Measurements from ENCODE around the gene PAK1.
A peak's percentile ranks its signal among the peaks of the same experiment; 100 is the strongest.

Gene PAK1

DNA sequence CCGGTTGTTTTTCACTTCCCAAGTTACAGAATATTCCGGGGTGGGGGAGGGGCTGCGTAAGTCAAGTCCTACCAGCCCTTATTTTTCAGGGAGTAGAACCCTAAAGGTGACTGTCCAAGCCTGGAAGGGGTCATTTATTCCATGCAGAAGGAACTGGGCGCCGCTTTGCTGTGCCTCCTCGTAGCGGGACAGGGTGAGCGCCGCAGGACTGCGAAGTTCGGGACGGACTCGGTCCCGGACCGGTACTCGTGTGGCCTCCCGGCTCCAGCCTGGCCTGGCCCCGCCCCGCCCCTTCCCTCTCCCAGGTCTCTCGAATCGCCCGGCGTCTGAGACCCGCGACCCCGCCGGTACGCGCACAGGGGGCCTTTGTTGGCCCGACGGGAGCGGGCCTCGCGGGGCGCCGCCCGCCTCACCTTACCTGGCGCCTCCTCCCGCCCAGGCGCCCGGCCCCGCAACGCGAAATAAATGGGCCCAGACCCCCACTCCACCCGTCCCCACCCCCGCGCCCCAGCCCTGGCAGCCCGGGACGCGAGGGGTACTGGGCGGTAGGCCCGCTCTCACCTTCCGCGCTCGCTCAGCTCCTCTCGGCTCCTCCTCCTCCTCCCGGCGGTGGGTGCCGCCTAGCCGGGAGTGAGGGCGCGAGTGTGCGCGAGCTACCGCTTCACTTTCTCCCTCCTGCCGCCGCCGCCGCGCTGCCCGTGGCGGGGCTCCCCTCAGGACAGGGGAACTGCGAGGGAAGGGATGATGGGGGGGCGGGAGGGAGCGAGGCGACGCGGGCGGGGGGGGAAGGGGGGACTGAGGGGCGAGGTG, 698 bp downstream of the PAK1 start:
- DNase-seq (ENCODE audit: low spot score), result peak; percentile 13

DNA sequence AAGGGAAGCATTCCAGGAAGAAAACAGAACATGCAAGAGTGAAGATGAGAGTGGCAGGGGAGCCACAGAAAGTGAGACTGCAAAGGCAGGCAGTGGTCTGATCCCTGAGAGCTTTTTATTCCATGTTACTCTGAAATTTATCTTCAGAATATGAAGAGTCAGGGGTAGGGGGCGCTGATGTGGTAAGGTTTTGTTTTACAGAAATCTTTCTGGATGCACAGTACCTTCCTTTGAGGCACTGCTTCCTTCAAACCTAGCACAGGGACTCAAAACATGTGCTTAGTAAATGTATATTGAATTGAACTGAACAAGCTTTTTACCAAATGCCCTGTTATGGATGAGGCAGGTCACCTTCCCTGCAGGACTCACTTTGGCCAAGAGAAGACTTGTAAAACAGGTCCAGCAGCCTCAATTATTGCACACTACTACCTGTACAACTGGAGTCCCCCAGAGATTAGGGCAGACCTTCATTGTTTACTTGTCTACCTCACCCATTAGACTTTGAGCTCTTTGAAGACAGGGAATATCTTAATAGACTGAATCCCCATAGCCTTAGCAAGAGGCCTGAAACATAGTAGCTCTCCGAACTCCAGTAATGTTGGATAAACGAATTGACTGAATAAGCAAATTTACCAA, 2.2 kb downstream of the PAK1 start:
- DNase-seq (ENCODE audit: low spot score), result no peak

DNA sequence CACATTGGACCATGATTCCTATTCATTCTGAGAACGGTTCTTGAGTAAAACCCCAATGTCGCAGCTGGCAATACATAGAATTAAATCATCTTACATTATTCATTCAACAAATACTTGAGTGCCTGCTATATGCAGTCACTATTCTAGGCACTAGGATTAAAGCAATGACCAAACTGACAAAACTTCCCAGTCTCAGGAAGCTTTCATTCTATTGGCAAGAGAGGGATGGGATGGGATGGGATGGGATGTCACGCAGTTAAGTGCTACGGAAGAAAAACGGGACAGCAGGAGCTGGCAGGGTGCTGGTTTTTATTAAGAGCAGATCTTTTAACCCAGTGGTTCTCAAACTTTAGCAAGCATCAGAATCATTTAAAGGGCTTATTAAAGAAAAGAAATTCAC, 2.9 kb downstream of the PAK1 start:
- no peak for DNase-seq (ENCODE audit: low spot score)

DNA sequence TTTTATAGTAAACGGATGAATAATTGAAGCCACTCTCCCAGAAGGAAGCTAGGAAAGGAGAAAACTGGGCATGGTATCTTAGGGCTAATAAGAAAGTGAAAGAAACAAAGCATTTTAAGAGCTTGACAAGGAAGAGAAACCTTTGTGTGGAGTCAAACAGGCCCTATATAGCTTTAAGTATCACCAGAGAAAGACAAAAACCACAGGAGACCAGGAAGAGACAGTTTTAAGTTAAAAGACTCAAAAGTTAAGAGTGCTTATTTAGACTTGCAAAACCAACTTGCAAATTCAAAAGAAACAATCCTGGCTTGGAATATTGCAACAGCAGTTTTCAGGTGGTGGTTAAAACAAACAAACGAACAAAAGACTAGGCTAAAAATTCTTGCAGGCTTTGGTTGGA, 3.4 kb downstream of the PAK1 start:
- no peak for DNase-seq (ENCODE audit: low spot score)

DNA sequence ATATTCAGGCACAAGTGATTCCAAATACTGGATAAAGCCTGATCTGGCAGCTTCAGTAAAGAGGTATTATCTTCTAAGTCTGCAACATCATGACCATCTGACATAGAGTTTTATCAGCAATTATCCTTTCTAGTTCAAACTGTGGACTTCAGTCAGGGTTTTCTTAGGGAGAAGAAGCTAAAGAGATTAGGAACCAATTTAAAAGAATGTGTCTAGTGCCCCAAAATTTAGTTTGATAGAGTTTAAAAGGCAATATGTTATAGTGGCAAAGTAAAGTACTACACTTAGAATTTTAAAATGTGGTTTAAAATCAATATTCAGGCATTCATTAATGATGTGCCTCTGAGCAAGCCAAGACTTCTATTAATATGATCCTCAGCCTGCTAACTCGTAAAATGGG, 5.4 kb downstream of the PAK1 start:
- no peak for DNase-seq (ENCODE audit: low spot score)

DNA sequence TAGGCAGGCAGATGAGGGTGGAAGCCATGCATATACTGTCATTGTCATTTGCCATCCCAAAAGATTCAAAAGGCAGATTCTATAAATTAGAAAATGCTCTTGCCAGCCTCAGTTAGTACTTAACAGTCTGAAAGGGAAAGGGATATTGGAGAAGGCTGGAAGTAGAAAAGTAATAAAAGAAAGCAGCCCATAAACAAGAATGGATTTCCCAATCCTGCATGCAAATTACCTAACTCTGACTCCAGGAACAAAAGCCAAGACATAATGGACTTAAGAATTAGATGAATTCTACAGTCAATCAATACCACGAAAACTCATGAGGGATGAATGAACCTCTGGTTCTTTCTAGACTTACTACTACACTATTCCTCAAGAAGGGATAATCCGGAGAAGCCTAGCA, 5.9 kb downstream of the PAK1 start:
- no peak for DNase-seq (ENCODE audit: low spot score)

DNA sequence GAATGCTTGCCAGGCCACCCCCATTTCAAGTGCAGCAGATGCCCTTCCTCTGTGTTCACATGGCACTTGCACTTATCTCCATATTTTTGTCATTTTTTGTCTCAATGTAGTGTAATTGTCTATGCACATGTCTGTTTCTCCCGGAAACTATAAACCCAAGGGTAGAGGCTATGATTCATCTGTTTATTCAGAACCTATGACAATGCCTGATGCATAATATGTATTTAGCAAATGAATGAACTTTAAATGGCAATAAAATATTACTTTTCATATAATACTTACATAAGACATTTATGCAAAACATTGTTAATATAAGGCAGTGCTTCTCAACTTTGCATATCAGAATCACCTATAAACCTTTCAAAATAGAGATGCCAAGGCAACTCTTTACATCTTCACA, 6.7 kb downstream of the PAK1 start:
- no peak for DNase-seq (ENCODE audit: low spot score)

DNA sequence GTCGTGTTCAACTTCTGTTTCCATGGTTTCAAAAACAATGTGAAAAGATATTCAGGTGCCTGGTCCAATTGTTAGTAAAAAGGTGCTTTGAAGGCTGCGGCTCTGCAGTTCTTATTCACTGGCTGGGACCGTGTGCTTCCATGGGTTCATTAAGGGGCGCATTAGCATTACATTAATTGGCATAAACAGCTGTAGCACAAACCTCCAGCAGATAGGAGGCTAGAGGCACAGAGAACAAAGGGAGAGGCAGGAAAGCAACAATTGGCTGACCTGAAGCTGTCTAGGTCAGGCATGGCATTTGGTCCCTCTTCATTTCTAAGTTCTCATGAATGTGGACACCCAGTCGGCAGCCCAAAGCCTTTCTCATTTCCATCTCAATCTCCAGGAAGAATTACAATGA, 16.6 kb downstream of the PAK1 start:
- no peak for DNase-seq (ENCODE audit: low spot score)

DNA sequence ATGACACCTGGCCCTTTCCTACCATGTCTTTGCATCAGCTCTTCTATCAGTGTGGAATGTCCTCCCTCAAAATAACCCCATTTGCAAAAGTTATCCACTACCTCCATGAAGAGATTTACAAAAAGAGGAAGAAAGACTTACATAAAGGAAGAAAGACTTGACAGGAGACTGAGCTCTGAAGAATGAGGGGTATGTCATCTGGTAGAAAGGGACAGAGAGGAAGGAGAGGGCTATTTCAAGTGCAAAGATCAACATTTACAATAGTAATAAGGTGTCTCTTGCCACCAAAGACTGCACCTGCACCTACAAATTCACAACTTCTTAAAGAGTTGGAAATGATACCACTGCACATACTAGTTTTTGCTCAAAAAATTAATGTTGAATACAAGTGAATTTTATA, 18.2 kb downstream of the PAK1 start:
- no peak for DNase-seq (ENCODE audit: low spot score)

DNA sequence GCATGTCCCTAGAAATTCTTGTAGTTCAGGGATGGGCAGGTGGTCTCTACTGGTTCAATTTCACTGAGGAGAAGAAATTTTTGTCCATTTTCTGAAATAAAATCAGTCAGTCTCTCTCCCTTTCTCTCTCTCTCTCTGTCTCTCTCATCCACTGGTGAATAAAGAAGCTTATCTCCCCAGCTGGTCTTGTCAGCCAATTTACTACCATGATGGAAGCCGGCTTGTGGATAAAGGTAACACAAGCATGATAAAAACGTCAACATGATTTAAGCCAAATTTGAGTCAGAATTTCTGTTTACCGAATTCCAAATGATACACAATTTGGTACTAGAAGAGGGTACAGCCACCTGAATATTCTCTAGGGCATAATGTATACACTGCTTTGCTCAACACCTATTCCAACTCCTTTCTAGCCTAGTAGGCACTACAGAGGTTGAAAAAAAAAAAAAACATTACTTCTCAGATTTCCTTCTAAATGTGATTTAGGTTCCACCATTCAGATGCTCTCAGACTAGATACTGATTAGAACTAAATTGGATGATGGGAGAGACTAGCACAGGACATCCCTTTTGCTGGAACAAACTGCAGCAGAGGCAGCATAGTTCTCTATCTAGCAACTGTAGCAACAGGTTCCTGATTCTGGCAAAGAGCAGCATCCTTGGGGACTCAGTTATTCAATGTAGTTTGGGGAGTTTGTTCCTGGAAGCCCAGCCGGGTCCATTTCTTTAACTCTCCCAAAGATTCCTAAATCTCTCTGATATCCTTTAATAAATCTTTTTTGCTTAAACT, 18.8 kb downstream of the PAK1 start:
- no peak for DNase-seq (ENCODE audit: low spot score)

DNA sequence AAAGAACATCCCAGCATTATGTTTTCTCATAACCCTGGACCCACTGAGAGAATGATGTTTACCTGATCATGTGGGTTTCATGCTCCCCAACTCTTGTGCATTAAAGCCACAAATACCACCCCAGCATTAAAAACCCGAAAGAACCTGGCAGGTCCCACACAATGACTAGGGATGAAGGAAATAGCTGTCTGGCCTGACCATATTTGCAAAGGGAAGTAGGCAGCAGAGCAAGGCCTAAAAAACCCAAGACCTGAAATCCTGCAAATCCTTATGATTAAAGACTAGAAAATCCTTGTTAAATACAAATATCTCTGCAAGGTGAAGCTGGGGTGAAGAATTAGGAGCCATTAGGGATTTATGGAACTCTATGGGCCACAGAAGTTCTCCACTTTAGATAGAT, 23.7 kb downstream of the PAK1 start:
- DNase-seq (ENCODE audit: low spot score), result no peak

DNA sequence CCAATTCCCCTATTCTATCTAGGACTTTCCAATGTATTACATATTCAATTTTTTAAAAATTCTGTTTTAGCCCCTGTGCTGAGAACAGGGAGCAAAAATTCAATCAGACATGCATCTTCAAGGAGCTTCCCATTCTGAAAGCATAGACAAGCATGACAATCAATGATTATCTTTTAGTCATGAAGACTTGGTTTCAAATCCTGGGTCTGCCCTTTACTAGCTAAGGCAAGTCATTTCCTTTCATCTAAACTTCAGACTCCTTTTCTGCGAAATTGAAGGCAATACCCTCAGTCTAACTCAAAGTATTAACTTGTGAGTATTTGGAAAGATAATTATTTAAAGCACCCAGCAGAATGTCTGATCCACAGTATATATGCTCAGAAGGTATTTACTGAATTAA, 24.1 kb downstream of the PAK1 start:
- no peak for DNase-seq (ENCODE audit: low spot score)

DNA sequence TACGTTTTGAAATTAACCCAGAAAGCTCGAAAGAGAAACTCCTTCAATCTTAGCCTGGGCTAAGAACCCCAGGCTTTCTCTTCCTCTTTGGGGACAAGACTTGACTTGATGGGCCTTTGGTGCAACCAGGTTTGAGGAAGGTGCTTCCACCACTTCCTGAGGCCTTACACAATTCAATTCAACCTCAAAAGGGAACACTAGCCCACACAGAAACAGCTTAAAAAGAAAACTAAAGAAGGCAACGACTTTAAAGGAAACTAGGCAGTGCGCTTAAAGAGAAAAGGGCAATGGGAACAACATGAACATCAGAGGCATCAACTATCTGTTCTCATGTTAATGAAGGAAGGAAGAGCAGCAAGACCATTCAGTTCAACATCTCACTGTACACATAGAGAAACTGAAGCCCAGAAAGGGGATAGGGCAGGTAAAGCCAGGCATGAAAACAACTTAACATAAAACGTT, 24.8 kb downstream of the PAK1 start:
- DNase-seq (ENCODE audit: low spot score), result no peak

DNA sequence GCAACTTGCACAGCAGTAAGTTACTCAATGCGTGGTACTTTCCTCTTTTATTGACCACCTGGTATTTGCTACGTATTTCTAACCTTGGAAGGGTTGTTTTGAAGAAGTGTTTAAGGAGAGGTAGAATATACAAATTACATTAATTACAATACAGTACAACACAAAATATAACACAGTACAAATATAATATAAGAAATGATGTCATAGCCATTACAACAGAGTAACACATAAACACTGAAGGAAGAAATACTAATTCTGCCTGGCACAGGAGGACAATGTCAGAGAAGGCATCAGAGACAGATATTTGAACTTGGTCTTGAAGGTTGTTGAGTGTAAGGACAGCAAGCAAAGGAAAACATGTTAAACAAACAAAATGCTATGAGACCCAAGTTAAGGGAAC, 25.6 kb downstream of the PAK1 start:
- no peak for DNase-seq (ENCODE audit: low spot score)

DNA sequence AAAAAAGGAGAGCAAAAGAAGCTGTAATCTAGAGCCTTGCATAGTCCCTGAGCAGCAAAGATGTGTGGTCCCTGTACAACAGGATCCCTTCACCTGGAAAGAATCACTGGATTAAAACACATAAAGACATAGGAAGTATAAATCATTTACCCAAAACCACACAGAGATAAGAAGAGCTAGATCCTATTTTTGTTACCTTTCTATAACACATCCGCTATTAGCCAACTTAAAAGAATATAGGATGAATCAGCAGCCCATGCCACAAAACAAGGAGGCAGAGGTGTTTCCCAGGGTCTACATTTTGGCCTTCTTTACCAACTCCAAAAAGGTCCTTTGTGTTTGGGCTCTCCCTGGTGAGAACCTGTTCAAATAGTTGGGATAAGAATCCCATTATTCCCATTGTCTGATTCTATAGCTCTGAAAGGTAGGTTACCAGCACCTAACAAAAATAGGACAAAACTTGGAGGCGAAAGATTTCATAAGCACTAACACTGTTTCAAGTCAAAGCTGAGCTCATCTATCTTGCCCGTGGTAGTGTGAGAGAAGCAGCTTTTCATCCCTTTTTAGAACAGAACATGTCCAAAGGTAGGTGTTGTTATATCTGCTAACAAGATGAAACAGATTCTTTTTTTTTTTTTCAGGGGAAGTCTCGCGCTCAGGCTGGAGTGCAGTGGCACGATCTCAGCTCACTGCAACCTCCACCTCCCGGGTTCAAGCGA, 26.8 kb downstream of the PAK1 start:
- no peak for DNase-seq (ENCODE audit: low spot score)

DNA sequence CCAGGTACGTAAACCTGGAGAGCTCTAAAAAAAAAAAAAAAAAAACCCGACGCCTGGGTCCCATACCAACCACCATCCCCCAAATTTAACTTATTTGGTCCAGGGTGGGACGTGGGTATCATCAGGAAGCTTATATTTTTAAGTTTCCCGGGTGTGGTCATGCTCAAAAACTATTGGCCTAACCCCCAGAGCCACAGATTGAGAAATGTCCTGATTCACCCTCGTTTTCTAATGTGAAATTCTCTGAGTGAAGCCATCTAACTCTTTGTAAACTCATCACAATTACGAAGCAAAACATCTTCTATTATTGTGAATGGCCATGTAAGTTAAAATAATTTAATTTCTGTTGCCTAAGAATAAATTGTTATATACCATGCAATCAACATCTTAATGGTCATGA, 29.6 kb downstream of the PAK1 start:
- no peak for DNase-seq (ENCODE audit: low spot score)

DNA sequence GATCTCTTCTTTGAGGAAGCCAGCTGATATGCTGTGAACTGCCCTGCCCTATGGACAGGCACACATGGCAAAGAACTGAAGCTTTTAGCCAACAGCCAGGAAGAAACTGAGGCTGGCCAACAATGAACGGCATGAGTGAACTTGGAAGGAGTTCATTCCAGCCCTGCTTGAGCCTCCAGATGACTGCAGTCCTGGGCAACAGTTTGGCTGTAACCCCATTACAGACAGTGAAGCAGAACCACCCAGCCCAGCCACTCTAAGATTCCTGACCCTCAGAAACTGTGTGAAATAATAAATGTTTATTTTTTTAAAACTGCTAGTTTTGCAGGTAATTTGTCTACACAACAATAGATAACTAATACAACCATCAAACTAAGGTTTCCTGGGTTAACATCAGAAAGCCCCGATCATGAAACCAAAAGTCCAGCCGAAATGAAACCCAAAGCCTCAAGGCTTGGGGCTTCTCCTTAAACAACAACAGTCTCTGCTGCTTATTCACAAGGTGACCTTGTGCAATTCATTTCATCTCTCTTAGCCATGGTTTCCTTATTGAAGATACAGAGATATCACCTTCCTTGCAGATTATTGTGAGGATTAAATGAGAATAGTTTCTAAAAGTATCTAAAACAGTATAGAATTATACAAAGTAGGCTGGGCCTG, 31.4 kb downstream of the PAK1 start:
- no peak for DNase-seq (ENCODE audit: low spot score)

DNA sequence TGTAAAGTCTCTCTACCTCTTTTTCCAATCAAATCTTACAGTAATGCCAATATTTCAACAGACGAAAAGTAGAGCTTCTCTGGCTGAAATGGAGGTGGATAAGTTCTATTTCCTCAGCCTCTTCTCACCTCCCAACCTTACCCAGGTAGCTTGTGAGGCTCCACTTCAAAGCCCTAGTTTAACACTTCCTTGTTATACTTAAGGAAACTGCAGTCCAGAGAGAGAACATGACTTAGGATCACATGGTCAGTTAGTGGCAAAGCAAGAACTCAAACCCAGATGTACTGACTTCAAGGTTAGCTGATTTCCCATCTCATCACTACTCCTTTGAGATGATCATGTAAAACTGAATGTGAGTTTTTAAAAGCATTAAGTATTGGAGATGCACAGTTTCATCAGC, 32.5 kb downstream of the PAK1 start:
- DNase-seq (ENCODE audit: low spot score), result no peak

DNA sequence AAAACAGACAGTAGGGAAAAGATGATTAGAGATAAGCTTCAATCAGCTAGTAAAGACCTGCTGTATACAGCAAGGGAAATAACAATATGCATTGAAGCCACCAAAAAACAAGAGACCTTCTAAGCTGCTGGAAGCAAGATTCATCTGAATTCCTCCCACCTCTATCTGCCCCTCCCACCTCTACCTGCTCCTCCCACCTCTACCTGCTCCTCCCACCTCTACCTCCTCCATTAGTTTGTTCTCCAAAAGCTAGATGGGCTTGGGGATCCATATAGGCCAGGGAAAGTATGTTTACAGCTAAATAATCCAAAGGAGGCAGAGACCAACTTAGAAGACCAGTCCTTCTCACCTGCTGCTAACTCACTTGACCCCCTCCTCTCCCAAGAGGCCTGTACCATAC, 33.2 kb downstream of the PAK1 start:
- no peak for DNase-seq (ENCODE audit: low spot score)

DNA sequence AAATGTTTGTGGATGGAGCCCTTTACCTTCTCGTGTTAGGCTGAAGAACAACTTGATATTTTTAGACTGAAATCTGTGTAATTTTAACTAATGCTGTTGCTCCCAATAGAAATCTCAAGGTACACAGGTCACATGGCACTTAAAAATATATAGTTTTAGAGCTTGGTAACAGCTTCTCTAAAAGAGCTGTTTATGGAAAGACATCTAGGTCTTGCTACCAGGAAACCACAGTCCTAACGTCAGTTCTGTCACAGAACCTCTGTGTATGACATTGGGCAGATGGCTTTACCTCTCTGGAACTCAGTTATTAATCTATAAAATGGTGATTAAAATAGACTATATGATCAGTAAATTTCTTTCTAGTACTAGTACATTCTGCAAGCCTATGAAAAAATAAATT, 35.4 kb downstream of the PAK1 start:
- no peak for DNase-seq (ENCODE audit: low spot score)

DNA sequence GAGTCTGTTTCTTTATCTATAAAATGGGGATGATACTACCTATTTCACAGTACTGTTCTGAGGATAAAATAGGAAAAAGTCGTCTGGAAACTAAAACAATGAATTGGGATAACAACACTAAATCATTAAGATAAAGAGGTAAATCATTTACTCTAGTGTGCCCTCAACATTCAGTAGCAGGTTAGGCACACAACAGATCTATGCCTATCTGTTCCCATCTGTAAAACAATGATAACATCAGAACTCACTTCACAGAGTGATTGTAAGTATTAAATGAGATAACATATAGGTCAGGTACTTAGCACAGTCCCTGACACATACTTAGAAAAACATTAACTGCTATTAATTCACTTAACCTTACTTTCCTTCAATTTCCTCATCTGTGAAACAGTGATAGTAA, 36.9 kb downstream of the PAK1 start:
- DNase-seq (ENCODE audit: low spot score), result no peak

DNA sequence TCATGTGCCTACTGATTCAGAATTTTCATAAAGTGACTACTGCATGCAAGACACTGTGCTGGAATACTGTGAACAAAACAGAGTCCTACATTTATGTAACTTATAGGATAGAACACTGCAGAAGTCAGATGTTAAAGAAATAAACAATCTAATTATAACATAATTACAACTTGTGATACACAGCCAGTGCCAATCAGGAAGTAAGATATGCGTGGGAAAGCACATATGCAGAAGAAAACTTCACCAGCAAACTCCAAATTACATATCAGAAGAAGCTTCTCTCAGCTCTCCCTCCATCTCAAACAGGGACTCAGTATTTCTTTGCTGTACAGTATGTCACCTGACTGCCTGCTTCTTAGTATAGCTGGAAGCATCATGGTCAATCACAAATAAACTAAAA, 37.4 kb downstream of the PAK1 start:
- no peak for DNase-seq (ENCODE audit: low spot score)

Measured in CD4-positive, alpha-beta T cell treated with Interleukin-15 for 4 hours (primary cell).